ENCODE results near the gene RTL10. TPM values are rescaled to one million over a fixed set of nuclear protein-coding genes. Genes with fewer than 3 reads are reported as not detected.
A peak's percentile ranks its signal among the peaks of the same experiment; 100 is the strongest.

The RTL10 gene
- total and polyA plus RNA-seq, 2 of the 13 experiments (the other 11 are each of a cell fraction or from before 2014, with no cell fraction given): 14.1 to 15.8 TPM

DNA sequence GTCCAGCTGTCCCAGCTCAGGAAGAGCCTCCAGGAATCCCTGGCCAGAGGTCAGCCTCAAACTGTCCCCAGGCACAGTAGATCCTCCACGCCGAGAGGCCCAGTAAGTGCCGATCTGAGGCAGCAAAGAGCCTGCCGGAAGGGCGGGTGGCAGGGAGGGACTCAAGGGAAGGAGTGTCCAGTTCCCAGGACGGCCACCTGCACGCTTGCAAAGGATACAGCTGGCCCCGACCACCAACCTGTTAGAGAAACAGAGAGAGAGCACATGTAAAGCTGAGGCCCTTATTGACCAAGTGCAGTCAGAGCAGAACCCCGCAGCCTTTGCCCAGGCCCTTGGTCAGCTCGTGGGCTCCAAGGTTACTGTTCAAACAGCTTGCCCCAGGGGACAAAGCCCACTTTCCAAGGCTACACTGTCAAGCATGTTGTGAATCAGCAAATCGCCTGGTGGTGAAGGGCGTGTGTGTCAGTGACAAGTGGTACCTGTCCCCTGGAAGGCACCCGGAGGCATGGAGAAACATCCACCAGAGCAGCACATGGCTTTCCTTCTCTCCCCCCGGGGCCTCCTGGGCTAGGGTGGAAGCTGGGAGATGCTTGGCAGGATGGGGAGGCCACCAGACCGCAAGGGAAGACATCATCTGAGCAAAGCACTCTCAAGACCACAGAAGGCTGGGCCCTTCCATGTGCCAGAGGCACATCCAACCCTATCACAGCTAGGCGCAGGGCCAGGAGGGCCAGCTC is 44.3 kb upstream of the RTL10 start (continued):
- TF ChIP-seq ZNF296 (CRISPR knock-in tag; conservative IDR thresholded peaks at IDR 0.05) (peak; percentile 84), ZNF318 (CRISPR knock-in tag; IDR thresholded peaks at IDR 0.05) (no peak; the same call in 1 of the 2 replicates), PRMT3 (CRISPR knock-in tag; IDR thresholded peaks at IDR 0.05; ENCODE audit: borderline replicate concordance, low read depth) (no peak), JUNB (CRISPR knock-in tag; IDR thresholded peaks at IDR 0.05; ENCODE audit: borderline replicate concordance) (no peak), ZFP37 (CRISPR knock-in tag; IDR thresholded peaks at IDR 0.05; ENCODE audit: borderline replicate concordance) (no peak), ZNF782 (CRISPR knock-in tag; IDR thresholded peaks at IDR 0.05; ENCODE audit: borderline replicate concordance) (no peak), CREM (IDR thresholded peaks at IDR 0.05) (no peak), CREM (CRISPR knock-in tag; IDR thresholded peaks at IDR 0.05) (no peak), TP53 (CRISPR knock-in tag; conservative IDR thresholded peaks at IDR 0.05) (no peak), HES4 (CRISPR knock-in tag; IDR thresholded peaks at IDR 0.05; ENCODE audit: borderline replicate concordance) (peak; percentile 50; the same call in 1 of the 2 replicates), FOXA3 (CRISPR knock-in tag; IDR thresholded peaks at IDR 0.05) (peak; percentile 79), SNAI1 (CRISPR knock-in tag; IDR thresholded peaks at IDR 0.05; ENCODE audit: borderline replicate concordance) (no peak), HNRNPH1 (optimal IDR thresholded peaks at IDR 0.05; ENCODE audit: low read depth, low read length) (no peak), KDM3A (CRISPR knock-in tag; IDR thresholded peaks at IDR 0.05; ENCODE audit: low read depth) (no peak; the same call in 1 of the 2 replicates), RXRB (CRISPR knock-in tag; IDR thresholded peaks at IDR 0.05; ENCODE audit: borderline replicate concordance) (peak; percentile 58; the same call in 1 of the 2 replicates), SETDB1 (CRISPR knock-in tag; IDR thresholded peaks at IDR 0.05; ENCODE audit: borderline replicate concordance) (no peak), ZNF121 (CRISPR knock-in tag; IDR thresholded peaks at IDR 0.05) (no peak), EEA1 (CRISPR knock-in tag; IDR thresholded peaks at IDR 0.05; ENCODE audit: borderline replicate concordance) (no peak), BHLHE40 (IDR thresholded peaks at IDR 0.05; ENCODE audit: low read length) (no peak)
- TF ChIP-seq, protein P1, sequence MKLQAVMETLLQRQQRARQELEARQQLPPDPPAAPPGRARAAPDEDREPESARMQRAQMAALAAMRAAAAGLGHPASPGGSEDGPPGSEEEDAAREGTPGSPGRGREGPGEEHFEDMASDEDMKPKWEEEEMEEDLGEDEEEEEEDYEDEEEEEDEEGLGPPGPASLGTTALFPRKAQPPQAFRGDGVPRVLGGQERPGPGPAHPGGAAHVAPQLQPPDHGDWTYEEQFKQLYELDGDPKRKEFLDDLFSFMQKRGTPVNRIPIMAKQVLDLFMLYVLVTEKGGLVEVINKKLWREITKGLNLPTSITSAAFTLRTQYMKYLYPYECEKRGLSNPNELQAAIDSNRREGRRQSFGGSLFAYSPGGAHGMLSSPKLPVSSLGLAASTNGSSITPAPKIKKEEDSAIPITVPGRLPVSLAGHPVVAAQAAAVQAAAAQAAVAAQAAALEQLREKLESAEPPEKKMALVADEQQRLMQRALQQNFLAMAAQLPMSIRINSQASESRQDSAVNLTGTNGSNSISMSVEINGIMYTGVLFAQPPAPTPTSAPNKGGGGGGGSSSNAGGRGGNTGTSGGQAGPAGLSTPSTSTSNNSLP (IDR thresholded peaks at IDR 0.05; ENCODE audit: low read depth, low read length): no peak
- TF ChIP-seq, protein P2, sequence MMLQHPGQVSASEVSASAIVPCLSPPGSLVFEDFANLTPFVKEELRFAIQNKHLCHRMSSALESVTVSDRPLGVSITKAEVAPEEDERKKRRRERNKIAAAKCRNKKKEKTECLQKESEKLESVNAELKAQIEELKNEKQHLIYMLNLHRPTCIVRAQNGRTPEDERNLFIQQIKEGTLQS (CRISPR knock-in tag; IDR thresholded peaks at IDR 0.05): no peak

Measured in HepG2 (cell line).